GM12864 (cell line): ENCODE measurements around the gene RPGRIP1L.
"Not testable (repeated sequence)": the region's sequence is repeated elsewhere in the genome, so short reads cannot be mapped to it uniquely, and the experiment has no call there.

ENCODE experiments used
- DNase-seq: peaks from one replicate; pipeline ENCODE4 v3.0.0-alpha.2; 2011; ENCODE audit warnings: low read depth
- H3K4me3 ChIP-seq: 2 replicates; pipeline ENCODE4 v1.5.1; 2011; ENCODE audit warnings: mild to moderate bottlenecking, low read depth, low read length, control low read depth
- TF ChIP-seq, protein P1 (sequence below): IDR thresholded peaks from 2 replicates; pipeline ENCODE4 v1.5.1; 2011; ENCODE audit warnings: low read depth, mild to moderate bottlenecking, moderate library complexity, low read length, control low read depth, inconsistent platforms; ENCODE audit errors: missing control alignments

RPGRIP1L gene

GRCh38 chr16:53695070-53695469 is 8.6 kb downstream of the RPGRIP1L start:
- no peak overlapping the region for H3K4me3 ChIP-seq
- TF ChIP-seq, protein P1, sequence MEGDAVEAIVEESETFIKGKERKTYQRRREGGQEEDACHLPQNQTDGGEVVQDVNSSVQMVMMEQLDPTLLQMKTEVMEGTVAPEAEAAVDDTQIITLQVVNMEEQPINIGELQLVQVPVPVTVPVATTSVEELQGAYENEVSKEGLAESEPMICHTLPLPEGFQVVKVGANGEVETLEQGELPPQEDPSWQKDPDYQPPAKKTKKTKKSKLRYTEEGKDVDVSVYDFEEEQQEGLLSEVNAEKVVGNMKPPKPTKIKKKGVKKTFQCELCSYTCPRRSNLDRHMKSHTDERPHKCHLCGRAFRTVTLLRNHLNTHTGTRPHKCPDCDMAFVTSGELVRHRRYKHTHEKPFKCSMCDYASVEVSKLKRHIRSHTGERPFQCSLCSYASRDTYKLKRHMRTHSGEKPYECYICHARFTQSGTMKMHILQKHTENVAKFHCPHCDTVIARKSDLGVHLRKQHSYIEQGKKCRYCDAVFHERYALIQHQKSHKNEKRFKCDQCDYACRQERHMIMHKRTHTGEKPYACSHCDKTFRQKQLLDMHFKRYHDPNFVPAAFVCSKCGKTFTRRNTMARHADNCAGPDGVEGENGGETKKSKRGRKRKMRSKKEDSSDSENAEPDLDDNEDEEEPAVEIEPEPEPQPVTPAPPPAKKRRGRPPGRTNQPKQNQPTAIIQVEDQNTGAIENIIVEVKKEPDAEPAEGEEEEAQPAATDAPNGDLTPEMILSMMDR: no peak
- no peak for DNase-seq

DNA sequence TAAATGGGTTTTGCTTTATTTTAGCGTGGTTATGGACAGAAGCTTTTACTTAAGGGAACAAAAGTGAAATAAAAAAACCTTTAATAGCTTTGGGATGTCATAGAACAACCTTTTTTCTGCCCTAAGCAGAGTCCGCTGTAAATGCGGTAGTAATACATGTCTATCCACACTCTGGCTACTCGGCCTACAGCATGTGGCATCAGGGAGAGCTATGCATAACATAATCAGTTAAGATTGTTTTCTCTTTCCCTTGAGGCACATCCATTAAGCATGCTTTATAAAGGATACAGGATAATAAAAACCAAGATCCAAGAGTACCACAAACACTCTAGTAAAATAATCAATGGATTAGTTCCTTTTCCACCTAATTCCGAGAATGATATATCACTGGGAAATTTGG is 10.3 kb downstream of the RPGRIP1L start:
- H3K4me3 ChIP-seq: no peak overlapping the region
- DNase-seq: no peak
- TF ChIP-seq, protein P1: no peak

DNA sequence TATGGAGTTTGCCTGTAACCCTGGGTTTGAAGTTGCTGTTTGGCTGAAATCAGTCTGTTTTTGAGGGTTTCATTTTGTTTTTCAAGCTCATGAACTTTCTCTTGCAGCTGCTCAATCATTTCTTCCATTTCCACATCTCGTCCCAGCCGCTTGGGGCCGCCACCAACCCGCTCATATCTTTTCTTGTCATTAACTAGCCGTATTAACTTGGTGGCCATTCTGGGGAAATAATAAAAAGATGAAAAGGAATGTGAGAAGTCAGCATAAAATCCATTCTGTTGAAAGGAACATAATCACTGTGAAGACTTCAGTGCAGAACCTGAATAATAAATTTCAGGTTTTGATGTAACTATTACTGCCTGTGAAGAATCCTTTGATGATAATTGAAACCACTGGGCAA is 11.5 kb downstream of the RPGRIP1L start:
- TF ChIP-seq, protein P1: no peak
- no peak overlapping the region for H3K4me3 ChIP-seq
- DNase-seq: no peak

- no peak overlapping the region for H3K4me3 ChIP-seq
- TF ChIP-seq, protein P1: no peak
- DNase-seq: no peak
These were observed 12.9 kb downstream of the RPGRIP1L start for GRCh38 chr16:53690771-53691170.

- TF ChIP-seq, protein P1: no peak
- no peak overlapping the region for H3K4me3 ChIP-seq
- DNase-seq: no peak
These were observed 14.0 kb downstream of the RPGRIP1L start for GRCh38 chr16:53689636-53690035.

GRCh38 chr16:53686710-53687109 is 16.9 kb downstream of the RPGRIP1L start:
- TF ChIP-seq, protein P1: no peak
- H3K4me3 ChIP-seq: no peak overlapping the region
- DNase-seq: no peak

DNA sequence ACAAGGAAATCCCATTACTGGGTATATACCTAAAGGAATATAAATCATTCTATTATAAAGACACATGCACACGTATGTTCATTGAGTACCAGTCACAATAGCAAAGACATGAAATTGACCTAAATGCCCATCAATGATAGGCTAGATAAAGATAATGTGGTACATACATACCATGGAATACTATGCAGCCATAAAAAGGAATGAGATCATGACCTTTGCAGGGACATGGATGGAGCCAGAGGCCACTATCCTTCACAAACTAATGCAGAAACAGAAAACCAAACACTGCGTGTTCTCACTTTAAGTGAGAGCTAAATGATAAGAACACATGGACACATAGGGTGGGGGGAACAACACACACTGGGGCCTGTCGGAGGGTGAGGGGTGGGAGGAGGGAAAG is 18.3 kb downstream of the RPGRIP1L start:
- H3K4me3 ChIP-seq, DNase-seq: not testable (repeated sequence)

GRCh38 chr16:53681354-53681753 is 22.3 kb downstream of the RPGRIP1L start:
- no peak overlapping the region for H3K4me3 ChIP-seq
- TF ChIP-seq, protein P1: no peak
- no peak for DNase-seq
